GM19463 (cell line): ENCODE results near the gene OSBPL2.

Experiments
- ATAC-seq: cut with Tn5 transposase; IDR thresholded peaks from one replicate; pipeline ENCODE4 v1.9.1; 2021; ENCODE audit warnings: mild to moderate bottlenecking, moderate library complexity; ENCODE audit not compliant: unreplicated experiment

The OSBPL2 gene

DNA sequence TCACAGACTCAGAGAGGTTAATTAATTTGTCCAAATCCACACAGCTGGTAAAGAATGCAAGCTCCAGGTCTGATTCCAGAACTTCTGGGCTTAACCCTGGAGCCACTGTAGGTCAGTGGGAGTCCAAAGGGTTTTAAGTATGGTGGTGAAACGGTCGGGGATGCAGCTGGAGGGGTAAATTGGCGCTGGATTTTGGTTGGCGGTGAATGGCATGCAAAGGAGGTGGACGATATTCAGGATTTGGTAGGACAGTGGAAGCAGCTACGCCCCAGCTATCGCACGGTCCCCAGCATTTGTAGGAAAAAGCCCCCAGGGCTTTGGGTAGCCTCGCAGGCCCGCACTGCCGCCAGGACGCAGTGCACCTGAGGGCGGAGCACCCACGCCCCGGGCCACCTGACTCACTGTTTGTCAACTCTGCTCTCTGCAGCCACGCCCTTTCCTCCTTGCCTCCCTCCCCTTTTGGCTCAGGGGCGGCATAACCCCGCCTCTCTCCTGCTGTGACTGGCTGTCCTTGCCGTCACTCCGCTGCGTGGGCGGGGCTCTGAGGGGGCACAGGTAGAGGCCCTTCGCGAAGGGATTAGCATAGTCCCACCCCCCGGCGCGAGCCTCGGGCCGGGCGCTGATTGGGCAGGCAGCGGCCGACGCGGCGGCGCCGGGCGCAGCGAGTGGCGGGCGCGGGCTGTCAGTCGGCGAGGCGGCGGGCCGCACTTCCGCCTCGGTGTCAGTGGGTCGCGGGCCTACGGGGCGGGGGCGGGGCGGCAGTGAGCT, at the start of gene OSBPL2:
Gene OSBPL2, plus strand, starts transcription at position 721 of the 768 bp plus-strand sequence. CDS start 17,664 bp downstream, outside the sequence.
- peak; percentile 98 for ATAC-seq

- ATAC-seq = no peak
These were observed 47.5 kb upstream of the OSBPL2 start for GRCh38 chr20:62190639-62191411.

DNA sequence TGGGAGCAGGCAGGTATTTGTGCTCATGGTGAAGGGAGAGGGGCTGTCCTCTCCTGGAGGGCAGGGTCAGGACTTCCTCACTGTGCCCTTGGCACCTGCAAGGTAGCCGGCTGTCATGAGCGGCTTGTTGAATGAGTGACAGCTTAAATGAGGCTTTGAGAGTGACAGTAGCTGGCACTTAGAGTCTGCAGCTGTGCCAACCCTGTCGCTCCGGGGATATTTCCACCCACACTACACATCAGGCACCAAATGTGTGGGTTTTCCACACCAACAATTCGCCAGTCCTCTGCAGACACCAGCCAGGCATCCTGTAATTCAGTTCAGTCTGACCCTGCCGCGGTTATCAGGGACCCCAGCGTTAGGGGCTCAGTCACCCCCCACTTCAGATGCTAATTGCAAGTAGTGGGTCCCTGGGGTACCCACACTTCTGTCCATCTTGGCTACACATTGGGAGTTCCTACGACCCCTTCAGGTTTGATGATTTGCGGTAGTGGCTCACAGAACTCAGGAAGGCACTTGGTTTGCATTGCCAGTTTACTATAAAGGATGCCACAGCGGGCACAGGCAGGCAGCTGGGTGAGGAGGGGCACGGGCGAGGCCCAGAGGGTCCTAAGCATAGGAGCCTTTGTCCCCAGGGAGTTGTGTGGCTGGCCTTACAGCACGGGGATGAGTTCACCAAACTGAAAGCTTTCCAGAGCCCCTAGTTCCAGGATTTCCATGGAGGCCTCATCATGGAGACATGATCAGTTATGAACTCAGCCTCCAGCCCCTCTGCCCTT, 46.4 kb upstream of the OSBPL2 start:
- ATAC-seq = no peak

DNA sequence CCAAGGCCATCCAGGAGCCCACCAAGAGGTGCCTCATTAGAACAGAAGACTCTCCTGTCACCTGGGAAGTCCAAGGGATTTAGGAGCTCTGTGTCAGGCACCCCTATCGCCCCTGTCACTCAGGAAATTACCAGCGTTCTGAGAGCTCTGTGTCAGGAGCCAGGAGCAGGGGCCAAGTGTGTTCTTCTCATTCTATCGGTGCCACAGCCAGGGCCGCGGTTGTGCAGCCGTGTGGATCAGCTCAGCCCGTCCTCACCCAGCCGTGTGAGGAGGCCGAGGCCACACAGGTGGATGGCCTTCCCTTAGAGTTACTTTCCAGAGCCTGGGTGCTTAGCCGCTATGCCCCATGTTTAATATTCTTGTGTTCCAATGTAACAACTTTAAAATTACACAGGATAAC, 45.7 kb upstream of the OSBPL2 start:
- ATAC-seq = no peak

- ATAC-seq = no peak
These were observed 45.0 kb upstream of the OSBPL2 start for GRCh38 chr20:62193079-62194025.

DNA sequence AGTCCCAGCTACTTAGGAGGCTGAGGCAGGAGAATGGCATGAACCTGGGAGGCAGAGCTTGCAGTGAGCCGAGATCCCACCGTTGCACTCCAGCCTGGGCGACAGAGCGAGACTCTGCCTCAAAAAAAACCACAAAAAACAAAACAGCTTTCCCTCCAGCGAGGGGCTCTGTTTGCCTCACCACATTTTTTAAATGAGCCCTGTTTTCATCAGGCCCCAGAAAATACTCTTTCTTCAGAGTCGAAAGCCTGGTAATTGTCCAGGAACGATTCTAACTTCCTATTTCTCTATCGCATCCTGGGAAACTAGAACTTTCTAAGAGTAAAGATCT, 43.3 kb upstream of the OSBPL2 start:
- no peak for ATAC-seq

- ATAC-seq = no peak
These were observed 42.6 kb upstream of the OSBPL2 start for GRCh38 chr20:62195736-62196135.

DNA sequence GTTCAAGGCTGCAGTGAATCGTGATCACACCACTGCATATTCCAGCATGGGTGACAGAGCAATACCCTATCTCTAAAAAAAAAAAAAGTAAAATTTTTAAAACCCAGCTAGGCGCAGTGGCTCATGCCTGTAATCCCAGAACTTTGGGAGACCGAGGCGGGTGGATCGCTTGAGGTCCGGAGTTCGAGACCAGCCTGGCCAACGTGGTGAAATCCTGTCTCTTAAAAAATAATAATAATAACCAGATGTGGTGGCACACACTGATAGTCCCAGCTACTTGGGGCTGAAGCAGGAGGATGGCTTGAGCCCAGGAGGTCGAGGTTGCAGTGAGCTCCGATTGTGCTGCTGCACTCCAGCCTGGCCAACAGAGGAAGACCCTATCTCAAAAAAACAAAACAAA, 42.0 kb upstream of the OSBPL2 start:
- ATAC-seq = no peak

- no peak for ATAC-seq
These were observed 41.0 kb upstream of the OSBPL2 start for GRCh38 chr20:62197311-62197710.

DNA sequence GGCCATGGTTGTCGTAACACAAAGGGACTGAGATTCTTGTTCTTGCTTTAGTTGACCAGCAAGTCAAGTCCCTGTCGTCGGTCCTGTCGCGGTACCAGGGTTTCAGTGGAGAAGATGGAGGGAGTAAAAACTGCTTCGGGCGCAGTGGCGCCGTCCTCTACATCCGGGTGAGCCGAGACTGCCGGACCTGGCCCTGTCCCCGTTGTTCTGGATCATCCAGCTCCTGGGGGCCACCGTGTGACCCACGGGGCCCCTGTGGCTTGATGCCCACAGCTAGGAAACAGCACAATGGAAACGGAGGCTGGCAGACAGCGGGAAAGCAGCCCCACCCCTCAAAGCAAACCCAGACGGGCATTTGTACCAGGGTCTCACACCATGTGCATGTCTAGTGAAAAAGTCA, 40.5 kb upstream of the OSBPL2 start:
- ATAC-seq = no peak

GRCh38 chr20:62198496-62198895, 39.8 kb upstream of the OSBPL2 start:
- ATAC-seq = no peak

DNA sequence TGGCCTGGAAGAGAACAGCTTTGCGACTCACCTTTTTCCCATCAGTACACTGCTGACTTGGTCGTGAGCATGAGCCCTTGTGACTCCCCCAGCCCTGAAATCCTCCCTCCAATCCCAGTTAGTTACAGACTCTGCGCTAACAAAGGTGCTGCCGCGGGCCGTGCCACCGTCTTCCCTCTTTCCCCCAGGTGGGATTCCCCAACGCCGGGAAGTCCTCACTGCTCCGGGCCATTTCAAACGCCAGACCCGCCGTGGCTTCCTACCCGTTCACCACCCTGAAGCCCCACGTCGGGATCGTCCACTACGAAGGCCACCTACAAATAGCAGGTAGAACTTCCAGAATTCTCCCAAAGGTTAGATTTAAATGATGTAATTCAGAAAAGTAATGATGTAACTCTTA, 39.4 kb upstream of the OSBPL2 start:
- no peak for ATAC-seq

GRCh38 chr20:62200491-62201172, 37.7 kb upstream of the OSBPL2 start:
- no peak for ATAC-seq

DNA sequence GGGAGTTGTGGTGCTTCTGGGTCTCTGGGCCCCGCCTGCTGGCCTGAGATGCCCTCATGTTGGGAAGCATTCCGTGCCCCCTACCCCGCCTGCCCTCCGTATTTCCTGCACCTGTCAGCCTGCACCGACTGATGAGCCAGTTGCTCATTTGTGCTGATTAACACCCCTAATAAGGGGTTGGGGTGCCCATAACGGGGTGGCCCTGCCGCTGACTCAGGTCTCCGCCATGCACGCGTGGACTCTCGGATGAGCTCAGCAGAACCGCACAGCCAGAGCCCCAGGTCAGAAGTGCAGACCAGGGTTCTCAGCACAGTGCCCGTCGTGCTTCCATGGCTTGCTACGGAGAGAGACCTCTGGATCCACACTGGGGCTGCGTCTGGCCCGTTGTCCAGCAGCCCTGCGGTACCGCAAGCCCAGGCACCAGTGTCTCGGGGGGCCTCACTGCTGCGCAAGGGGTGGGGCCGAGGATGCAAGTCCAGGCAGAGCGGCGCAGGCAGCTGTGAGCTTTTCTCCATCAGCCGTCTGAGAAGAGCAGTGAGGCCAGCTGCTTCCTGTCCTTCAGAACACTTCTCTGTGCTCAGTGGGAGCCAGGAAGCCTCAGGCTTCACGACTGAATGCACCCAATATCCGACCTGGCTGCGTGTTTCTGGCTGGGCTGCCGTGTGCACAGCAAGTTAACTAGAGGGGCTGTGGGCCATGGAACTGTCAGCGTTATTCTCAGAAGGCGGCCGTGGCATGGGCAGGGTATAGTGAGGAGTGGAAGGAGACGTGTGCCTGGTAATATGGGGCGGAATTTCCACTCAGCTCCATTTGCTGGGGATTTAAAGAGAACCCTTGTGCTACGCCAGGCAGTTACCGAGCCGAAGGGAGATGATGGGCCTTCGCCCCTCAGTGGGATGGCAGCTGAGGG, 36.9 kb upstream of the OSBPL2 start:
- no peak for ATAC-seq

DNA sequence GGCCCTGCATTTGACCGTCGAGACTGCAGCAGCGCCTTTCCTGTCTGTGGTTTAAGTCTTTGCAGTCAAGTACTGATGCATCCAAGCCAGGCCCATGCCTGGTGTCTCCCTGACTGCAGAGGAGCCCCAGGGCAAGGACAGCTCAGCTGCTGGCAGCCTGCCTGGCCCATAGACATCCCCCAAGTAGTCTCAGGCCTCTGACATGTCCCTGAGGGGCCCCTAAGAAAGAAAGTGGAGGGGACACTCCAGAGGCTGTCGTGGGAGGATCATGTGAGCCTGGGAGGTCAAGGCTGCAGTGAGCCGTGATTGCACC, 36.3 kb upstream of the OSBPL2 start:
- ATAC-seq = no peak

DNA sequence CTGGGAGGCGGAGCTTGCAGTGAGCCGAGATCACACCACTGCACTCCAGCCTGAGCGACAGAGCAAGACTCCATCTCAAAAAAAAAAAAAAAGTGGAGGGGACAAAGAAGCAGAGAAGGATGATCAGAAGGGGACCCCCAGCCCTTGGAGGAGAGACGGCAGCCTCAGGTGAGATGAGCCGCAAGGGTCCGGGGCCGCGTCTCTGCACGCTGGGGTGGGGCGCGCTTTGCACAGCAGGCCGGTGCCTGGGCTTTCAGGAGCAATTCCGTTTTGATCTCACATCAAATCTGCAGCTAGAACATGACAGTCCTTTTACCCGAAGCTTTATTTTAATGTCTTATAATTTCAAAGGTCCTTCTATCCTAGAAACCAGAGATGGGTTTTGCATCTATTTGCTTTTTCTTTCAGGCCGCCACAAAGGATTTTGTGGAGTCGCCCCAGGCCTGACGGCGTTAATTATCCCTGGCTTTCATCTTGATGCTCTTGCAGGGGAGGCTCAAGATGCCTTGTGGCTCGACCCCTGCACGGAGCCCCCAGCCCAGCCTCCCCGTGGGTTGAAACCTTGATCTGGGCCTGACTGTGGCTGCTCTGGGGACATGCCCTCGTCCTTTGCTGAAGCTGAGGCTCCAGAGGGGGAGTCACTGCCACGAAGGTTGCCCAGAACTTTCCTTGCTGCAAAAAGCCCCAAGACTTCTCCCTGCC, 35.5 kb upstream of the OSBPL2 start:
- no peak for ATAC-seq

DNA sequence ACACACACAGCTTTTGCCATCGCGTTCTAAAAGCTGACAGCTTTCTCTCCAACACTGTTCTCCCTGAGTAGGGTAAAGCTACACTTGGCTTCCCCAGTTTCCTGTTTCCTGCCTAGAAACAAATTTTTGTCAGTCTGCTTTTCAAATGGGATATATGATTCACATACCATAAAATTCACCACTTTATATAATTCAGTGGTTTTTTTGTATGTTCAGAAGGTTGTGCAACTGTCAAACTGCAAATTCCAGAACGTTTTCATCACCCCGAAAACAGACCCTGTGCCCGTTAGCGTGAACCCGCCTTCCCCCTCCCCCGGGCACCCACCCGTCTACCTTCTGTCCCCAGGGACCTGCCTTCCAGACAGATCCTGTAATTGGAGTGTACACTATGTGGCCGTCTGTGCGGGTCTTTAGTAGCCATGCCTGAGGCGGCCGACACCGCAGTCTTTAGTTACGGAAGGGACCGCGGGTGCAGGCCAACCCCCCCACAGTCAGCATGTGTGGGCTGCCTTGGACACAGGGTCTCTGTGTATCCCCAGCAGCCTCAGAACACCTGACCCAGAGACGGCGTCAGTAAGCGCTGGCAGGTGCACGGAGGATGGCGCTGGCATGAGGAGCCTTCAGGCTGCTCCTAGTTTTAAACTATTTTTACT, 34.8 kb upstream of the OSBPL2 start:
- ATAC-seq = no peak
